ENCODE results near the gene ABHD16B. TPM values are rescaled to one million over a fixed set of nuclear protein-coding genes. Genes with fewer than 3 reads are reported as not detected.
"Not testable (repeated sequence)": the region's sequence is repeated elsewhere in the genome, so short reads cannot be mapped to it uniquely, and the experiment has no call there.

The ABHD16B gene
- total RNA-seq, 4 donors from 2014 or later = not detected

DNA sequence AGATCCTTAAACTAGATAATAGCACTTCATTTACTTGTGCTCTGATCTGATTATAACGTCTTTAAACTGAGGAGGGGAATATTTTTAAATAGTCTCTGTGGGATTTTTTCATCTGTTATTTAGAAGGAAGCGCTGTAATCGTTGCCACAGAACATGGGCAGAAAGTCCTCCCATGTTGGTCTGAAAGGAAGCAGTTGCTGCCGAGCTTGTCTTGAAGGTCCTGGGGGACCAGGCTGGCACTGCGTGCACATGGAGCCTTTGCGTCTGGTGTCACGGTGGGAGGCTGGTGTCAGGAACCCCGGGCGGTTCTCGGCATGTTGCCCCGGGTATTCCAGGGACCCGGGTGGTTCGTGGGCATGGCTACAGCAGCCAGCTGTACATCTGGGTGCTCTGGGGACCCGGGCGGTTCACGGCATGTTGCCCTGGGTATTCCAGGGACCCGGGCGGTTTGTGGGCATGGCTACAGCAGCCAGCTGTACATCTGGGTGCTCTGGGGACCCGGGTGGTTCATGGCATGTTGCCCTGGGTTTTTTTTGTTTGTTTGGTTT, 15.3 kb downstream of the ABHD16B start:
- no peak overlapping the region for H3K4me3 ChIP-seq
- 60 to 80% methylated on average over 1 to 7 of the region's 19 CpGs for WGBS, 2 donors (ENCODE audit: low coverage in 1 of 2)
- no peak overlapping the region for H3K27ac ChIP-seq
- no peaks in the 10 kb centered on the region for H3K9me3 ChIP-seq
- TF ChIP-seq, protein P1, sequence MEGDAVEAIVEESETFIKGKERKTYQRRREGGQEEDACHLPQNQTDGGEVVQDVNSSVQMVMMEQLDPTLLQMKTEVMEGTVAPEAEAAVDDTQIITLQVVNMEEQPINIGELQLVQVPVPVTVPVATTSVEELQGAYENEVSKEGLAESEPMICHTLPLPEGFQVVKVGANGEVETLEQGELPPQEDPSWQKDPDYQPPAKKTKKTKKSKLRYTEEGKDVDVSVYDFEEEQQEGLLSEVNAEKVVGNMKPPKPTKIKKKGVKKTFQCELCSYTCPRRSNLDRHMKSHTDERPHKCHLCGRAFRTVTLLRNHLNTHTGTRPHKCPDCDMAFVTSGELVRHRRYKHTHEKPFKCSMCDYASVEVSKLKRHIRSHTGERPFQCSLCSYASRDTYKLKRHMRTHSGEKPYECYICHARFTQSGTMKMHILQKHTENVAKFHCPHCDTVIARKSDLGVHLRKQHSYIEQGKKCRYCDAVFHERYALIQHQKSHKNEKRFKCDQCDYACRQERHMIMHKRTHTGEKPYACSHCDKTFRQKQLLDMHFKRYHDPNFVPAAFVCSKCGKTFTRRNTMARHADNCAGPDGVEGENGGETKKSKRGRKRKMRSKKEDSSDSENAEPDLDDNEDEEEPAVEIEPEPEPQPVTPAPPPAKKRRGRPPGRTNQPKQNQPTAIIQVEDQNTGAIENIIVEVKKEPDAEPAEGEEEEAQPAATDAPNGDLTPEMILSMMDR (IDR thresholded peaks at IDR 0.05) = no peak
- TF ChIP-seq POLR2AphosphoS5 (IDR thresholded peaks at IDR 0.05) = no peak
- no peak for TF ChIP-seq EP300 (IDR thresholded peaks at IDR 0.05)
- TF ChIP-seq POLR2A (IDR thresholded peaks at IDR 0.05) = no peak
- H3K4me1 ChIP-seq = peaks cover 0 to 13% (median 0%) of the 10 kb centered on the region in 3 donors
- peaks cover 0 to 94% of the 10 kb centered on the region in 2 donors for H3K36me3 ChIP-seq
- ATAC-seq = no peak
- no peaks in the 10 kb centered on the region for H3K27me3 ChIP-seq

DNA sequence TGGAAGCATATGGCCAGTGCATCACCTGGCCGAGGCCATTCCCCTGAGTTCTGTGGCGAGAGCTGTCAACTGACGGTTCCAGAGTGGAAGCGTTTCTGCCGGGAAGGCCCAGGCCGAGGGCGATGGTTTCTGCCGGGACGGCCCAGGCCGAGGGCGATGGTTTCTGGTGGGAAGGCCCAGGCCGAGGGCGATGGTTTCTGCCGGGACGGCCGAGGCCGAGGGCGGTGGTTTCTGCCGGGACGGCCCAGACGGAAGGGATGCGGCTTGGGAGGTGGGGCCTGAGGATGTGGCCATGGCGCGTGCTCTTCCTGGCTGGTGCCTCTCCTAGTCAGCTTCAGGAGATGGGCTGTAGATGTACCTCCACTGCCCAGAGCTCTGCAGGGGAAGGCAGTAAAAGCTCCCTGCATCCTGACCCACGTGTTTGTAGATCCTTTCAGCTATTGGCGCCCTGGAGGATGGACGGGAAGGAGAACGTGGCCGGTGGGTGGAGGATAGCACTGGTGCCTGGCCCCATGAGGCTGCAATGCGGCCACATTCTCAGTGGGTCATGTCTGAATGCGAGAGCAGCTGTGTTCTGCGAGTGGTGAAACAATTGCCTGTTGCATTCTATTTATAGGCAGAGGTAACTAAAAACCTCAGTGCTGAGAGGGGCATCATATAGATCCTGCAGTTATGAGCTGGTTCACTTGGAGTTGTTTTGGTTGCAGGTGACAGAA, 16.6 kb downstream of the ABHD16B start:
- no peak for TF ChIP-seq EP300 (IDR thresholded peaks at IDR 0.05)
- no peak for TF ChIP-seq POLR2A (IDR thresholded peaks at IDR 0.05)
- no peak for TF ChIP-seq POLR2AphosphoS5 (IDR thresholded peaks at IDR 0.05)
- TF ChIP-seq, protein P1 (IDR thresholded peaks at IDR 0.05) = no peak
- whole genome bisulfite sequencing, 2 donors (ENCODE audit: low coverage in 1 of 2) = 80 to 90% methylated on average over 1 to 2 of the region's 32 CpGs
- Histone ChIP-seq H3K27me3 (no peaks in the 10 kb centered on the region), H3K4me1 (peaks cover 0 to 10% (median 0%) of the 10 kb centered on the region in 3 donors), H3K9me3 (no peaks in the 10 kb centered on the region), H3K36me3 (peaks cover 0 to 94% of the 10 kb centered on the region in 2 donors), H3K27ac (no peak overlapping the region), H3K4me3 (no peak overlapping the region)
- ATAC-seq = no peak

DNA sequence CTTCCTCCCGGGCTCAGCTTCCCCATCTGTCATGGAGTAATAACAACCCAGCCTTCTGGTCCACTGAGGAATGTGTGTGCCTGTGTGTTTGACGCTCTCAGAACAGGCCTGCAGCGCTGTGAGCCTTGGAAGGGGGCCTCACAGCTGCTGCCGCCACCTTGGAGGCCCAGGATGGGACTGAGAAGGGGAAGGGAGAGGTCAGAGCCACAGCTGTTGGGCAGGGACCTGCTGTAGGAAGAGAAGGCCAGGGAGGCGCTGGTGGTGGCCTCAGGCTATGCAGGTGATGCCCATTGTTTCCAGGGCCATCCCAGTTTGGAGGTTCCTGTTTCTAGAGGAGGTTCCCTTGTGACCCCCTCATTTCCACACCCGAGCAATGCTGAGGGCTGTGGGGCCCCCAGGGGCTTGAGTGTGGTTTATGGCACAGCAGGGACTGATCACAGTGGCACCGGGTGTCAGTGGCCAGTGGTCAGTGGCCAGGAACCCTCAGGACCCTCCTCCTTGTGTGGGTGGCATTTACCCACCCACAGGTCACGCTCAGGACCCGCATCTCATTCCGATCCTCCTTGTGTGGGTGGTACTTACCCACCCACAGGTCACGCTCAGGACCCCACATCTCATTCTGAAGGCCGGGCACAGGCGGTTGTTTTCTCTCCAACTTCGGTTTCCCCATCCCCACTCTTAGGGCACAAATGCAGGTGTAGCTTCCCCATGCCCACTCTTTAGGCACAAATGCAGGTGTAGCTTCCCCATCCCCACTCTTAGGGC, 17.8 kb downstream of the ABHD16B start:
- Histone ChIP-seq H3K27ac (no peak overlapping the region), H3K4me3 (no peak overlapping the region), H3K4me1 (no peaks in the 10 kb centered on the region), H3K36me3 (peaks cover 0 to 94% of the 10 kb centered on the region in 2 donors), H3K27me3 (no peaks in the 10 kb centered on the region), H3K9me3 (no peaks in the 10 kb centered on the region)
- no peak for ATAC-seq
- TF ChIP-seq POLR2A (IDR thresholded peaks at IDR 0.05) (no peak), EP300 (IDR thresholded peaks at IDR 0.05) (no peak), POLR2AphosphoS5 (IDR thresholded peaks at IDR 0.05) (no peak)
- TF ChIP-seq, protein P1 (IDR thresholded peaks at IDR 0.05) = no peak
- WGBS, 2 donors (ENCODE audit: low coverage in 1 of 2) = 87 to 96% methylated on average over 6 to 8 of the region's 14 CpGs

DNA sequence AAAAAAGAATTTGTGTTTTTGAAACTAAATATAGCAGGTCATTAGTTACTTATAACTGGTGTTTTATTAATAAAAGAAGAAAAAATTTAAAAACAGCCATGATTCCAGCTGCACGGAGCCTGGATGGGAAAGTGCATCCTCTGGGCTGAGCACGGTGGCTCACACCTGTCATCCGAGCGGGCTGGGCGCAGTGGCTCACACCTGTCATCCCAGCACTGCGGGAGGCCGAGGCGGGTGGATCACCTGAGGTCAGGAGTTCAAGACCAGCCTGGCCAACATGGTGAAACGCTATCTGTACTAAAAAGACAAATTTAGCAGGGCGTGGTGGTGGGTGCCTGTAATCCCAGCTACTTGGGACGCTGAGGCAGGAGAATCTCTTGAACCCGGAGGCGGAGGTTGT, 19.6 kb downstream of the ABHD16B start:
- not testable (repeated sequence) for H3K9me3 ChIP-seq, H3K4me1 ChIP-seq, H3K4me3 ChIP-seq, H3K27ac ChIP-seq, ATAC-seq, H3K27me3 ChIP-seq
- WGBS, 2 donors (ENCODE audit: low coverage in 1 of 2) = 90 to 94% methylated on average over 7 to 8 of the region's 13 CpGs
- H3K36me3 ChIP-seq = peaks cover 0 to 94% of the 10 kb centered on the region in 2 donors

DNA sequence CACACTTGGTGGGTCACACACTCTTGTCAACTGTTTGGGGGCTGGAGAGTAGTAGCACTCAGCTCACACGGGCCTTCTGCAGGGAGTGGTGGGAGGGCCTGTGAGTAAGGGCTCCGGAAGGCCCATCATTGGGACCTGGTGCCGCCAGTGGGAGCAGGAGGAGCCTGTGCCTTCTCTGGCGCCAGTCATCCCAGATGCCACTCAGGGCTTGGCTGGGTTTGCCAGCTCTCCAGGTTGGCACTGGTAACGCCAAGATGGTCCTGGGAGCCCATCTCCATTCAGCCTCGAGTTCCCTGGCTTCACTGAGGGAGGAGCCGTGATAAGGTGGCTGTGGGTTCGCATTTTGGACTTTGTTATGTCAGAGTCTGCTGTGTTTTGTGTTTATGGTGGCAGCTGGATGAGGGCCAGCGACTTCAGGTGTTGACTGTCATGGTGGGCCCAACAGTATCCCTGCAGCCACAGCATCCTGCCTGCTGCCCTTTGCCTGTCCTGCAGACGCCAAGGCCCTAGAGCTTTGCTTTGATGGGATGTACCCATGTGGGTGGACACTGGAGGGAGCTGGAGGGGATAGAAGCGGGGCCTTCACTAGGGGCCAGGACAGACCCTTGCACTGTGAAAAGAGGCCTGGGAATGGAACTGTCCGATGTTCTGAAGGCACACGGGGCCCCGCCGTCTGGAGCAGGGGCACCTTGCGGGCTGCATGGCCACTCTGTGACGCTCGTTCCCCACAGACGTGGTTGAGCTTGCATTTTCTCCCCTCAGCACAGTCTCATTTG, 20.3 kb downstream of the ABHD16B start:
- no peak overlapping the region for H3K4me3 ChIP-seq
- 89% methylated on average over 4 of the region's 19 CpGs; no CpG with 5 or more reads in 1 of the 2 donors for WGBS, 2 donors (ENCODE audit: low coverage in 1 of 2)
- H3K9me3 ChIP-seq = no peaks in the 10 kb centered on the region
- TF ChIP-seq, protein P1 (IDR thresholded peaks at IDR 0.05) = no peak
- TF ChIP-seq EP300 (IDR thresholded peaks at IDR 0.05) = no peak
- TF ChIP-seq POLR2A (IDR thresholded peaks at IDR 0.05) = no peak
- TF ChIP-seq POLR2AphosphoS5 (IDR thresholded peaks at IDR 0.05) = no peak
- H3K27ac ChIP-seq = no peak overlapping the region
- no peaks in the 10 kb centered on the region for H3K27me3 ChIP-seq
- H3K4me1 ChIP-seq = no peaks in the 10 kb centered on the region
- peaks cover 0 to 93% of the 10 kb centered on the region in 2 donors for H3K36me3 ChIP-seq
- no peak for ATAC-seq
